ENCODE measurements around the gene OR51A7.

OR51A7 gene

DNA sequence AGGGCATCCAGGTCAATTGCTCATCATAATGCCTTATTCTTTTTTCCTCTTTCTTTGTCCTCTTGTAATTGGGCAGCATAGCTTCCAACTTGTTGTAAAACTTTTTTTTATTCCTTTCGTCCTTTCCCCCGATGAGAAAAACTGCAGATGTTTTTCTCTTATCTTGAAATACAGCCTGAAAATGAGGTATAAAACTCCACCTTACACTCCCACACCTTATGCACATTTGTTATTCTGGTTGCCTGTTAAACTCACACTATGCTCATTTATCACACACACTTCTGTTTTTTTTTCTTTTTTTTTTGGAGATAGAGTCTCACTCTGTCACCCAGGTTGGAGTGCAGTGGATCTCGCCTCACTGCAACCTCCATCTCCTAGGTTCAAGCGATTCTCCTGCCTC, 53.8 kb downstream of the OR51A7 start:
- no peak for DNase-seq (ENCODE audit: low read depth)

Measured in stimulated activated CD8-positive, alpha-beta memory T cell treated with anti-CD3 and anti-CD28 coated beads, Interleukin-15, amount 100 ng/mL, for 24 hours (primary cell).